Testis (tissue), 3 donors: ENCODE data around the gene KCNT2. TPM values are rescaled to one million over a fixed set of nuclear protein-coding genes. Genes with fewer than 3 reads are reported as not detected.

Experiments
- DNase-seq: peaks from one replicate; pipeline ENCODE4 v3.0.0-alpha.2; 2019
- H3K27ac ChIP-seq, 2 donors: fragments of 200-600 bp; sonication (generic); one replicate each; pipeline ENCODE4 v1.5.1; 2019
- H3K27me3 ChIP-seq: fragments of 200-600 bp; sonication (generic); one replicate; pipeline ENCODE4 v1.5.1; 2019
- H3K36me3 ChIP-seq: fragments of 200-600 bp; sonication (generic); one replicate; pipeline ENCODE4 v1.5.1; 2017; ENCODE audit warnings: low read depth; ENCODE audit errors: missing control alignments
- H3K4me1 ChIP-seq: fragments of 200-600 bp; sonication (generic); one replicate; pipeline ENCODE4 v1.5.1; 2019
- H3K4me3 ChIP-seq, 2 donors: fragments of 200-600 bp; sonication (generic); one replicate each; pipeline ENCODE4 v1.5.1; 2017 to 2019
- H3K9me3 ChIP-seq: fragments of 200-600 bp; sonication (generic); one replicate; pipeline ENCODE4 v1.5.1; 2017
- POLR2A ChIP-seq: fragments of 450-650 bp; IDR thresholded peaks from one replicate; pipeline ENCODE4 v1.6.1; 2017; ENCODE audit warnings: antibody characterized with exemption, mild to moderate bottlenecking, moderate library complexity
- WGBS, 2 donors: methylation state at CpG; one replicate each; pipeline ENCODE4 v1.1.5; 2018; 5-methylcytosine and 5-hydroxymethylcytosine counted together
- intact Hi-C: fragments of 100-400 bp; cut with DNase I; formaldehyde crosslinking; loops from one replicate; pipeline ENCODE4 v1.15.1; 2023; ENCODE audit warnings: low total_unique reads
- polyA plus RNA-seq: library from polyadenylated mRNA; stranded (reverse); fragments of 350-450 nt; fragmentation: Illumina TruSeq; extraction: RNeasy Lipid Tissue Mini Kit (QIAGEN cat#74804); gene quantifications from one replicate; pipeline ENCODE4 v1.2.3, GENCODE V29; 2014; ENCODE audit warnings: low read depth, low replicate concordance; ENCODE audit not compliant: insufficient read depth
- total RNA-seq, 2 donors: library from RNA; depleted of rRNA; stranded (reverse); fragments of >200 nt; gene quantifications; one replicate each; pipeline ENCODE4 v1.2.3, GENCODE V29; 2016
- TF ChIP-seq, protein P1 (sequence below), 3 experiments: fragments of 450-650 bp in 2 of 3; fragments of 200-600 bp in 1 of 3; sonication (generic) in 1 of 3; IDR thresholded peaks; one replicate each; pipeline ENCODE4 v1.5.1; 2016 to 2019; ENCODE audit warnings: antibody characterized with exemption in 3 of 3, mild to moderate bottlenecking in 2 of 3, moderate library complexity in 1 of 3

KCNT2 gene
- total and polyA plus RNA-seq, 3 donors from 2014 or later: 2.7 to 3.9 (median 3.2) TPM

DNA sequence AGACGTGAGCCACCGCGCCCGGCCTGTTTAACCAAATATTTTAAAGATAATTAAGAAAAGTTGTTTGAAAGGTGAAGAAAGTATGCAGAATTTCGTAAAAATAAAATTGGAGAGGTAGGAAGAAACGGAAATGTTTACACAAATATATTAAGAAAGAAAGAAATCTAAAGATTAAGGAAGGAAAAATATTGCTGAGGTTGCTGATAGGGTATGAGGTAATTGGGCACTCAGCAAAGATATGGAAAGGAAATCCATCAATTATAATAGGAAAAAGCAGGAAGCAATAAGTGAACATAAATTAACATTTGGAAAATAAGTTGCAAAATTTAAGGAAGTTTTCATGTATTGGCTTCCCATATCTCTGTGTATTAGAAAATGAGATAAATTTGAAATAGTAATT, 225.9 kb downstream of the KCNT2 start:
- WGBS, 2 donors: 62 to 78% methylated on average over 6 of the region's 6 CpGs
- no peaks in the 10 kb centered on the region for H3K4me1 ChIP-seq
- no peaks in the 10 kb centered on the region for H3K36me3 ChIP-seq
- no peak overlapping the region for H3K4me3 ChIP-seq
- H3K27ac ChIP-seq: no peak overlapping the region
- no peaks in the 10 kb centered on the region for H3K27me3 ChIP-seq
- TF ChIP-seq POLR2A: no peak
- TF ChIP-seq, protein P1, sequence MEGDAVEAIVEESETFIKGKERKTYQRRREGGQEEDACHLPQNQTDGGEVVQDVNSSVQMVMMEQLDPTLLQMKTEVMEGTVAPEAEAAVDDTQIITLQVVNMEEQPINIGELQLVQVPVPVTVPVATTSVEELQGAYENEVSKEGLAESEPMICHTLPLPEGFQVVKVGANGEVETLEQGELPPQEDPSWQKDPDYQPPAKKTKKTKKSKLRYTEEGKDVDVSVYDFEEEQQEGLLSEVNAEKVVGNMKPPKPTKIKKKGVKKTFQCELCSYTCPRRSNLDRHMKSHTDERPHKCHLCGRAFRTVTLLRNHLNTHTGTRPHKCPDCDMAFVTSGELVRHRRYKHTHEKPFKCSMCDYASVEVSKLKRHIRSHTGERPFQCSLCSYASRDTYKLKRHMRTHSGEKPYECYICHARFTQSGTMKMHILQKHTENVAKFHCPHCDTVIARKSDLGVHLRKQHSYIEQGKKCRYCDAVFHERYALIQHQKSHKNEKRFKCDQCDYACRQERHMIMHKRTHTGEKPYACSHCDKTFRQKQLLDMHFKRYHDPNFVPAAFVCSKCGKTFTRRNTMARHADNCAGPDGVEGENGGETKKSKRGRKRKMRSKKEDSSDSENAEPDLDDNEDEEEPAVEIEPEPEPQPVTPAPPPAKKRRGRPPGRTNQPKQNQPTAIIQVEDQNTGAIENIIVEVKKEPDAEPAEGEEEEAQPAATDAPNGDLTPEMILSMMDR (IDR thresholded peaks at IDR 0.05): no peak
- intact Hi-C loops: no loop called here
- no peak for DNase-seq
- H3K9me3 ChIP-seq: no peaks in the 10 kb centered on the region

DNA sequence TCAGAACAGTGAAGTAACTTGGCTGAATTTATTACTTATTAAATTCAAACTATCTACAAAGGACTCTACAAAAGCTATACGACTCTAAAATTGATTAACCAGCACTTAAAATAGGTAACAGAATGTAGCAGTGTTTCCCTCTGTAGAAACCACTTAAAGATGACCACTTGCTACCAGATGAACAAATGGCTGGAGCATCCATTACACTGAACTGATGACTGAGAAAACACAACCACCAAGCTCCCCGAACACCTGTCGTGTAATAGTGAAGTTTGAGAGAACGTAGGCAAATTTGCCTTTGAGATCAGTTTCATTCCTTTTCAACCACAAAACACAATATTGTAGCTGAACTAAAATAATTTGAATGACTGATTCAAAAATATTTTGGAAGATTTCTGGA, 226.7 kb downstream of the KCNT2 start:
- no peak for DNase-seq

DNA sequence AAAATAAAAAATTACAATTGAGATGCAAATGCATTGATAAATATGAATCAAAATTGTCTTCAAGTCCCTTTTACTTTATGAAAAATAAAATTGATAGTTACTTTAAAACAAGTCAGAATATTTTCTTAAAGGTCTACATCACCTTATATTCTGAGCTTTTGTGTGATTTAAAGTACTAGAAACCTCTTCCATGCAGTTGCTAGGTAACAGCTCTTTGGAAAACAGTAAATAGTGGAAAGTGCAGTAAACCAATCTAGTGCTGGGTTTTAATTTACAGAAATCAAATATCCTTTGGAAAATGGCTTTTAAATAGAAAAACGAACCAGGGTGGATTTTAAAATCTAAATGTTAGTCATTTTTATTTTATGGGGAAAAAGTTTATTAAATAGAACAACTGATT, 227.9 kb downstream of the KCNT2 start:
- H3K4me3 ChIP-seq: no peak overlapping the region
- WGBS, 2 donors: 53 to 58% methylated on average over 1 of the region's 1 CpG
- H3K4me1 ChIP-seq: no peaks in the 10 kb centered on the region
- no peak overlapping the region for H3K27ac ChIP-seq
- no peaks in the 10 kb centered on the region for H3K27me3 ChIP-seq
- H3K36me3 ChIP-seq: no peaks in the 10 kb centered on the region
- no peak for TF ChIP-seq POLR2A
- TF ChIP-seq, protein P1 (IDR thresholded peaks at IDR 0.05): no peak
- DNase-seq: no peak
- intact Hi-C loops: no loop called here
- no peaks in the 10 kb centered on the region for H3K9me3 ChIP-seq

More for the DNA sequence above, 226.7 kb downstream of the KCNT2 start:
- WGBS, 2 donors: 72 to 86% methylated on average over 4 of the region's 4 CpGs
- intact Hi-C loops: no loop called here
- H3K4me3 ChIP-seq: no peak overlapping the region
- TF ChIP-seq POLR2A: no peak
- TF ChIP-seq, protein P1 (IDR thresholded peaks at IDR 0.05): no peak
- no peak overlapping the region for H3K27ac ChIP-seq
- no peaks in the 10 kb centered on the region for H3K27me3 ChIP-seq
- H3K4me1 ChIP-seq: no peaks in the 10 kb centered on the region
- no peaks in the 10 kb centered on the region for H3K9me3 ChIP-seq
- no peaks in the 10 kb centered on the region for H3K36me3 ChIP-seq

DNA sequence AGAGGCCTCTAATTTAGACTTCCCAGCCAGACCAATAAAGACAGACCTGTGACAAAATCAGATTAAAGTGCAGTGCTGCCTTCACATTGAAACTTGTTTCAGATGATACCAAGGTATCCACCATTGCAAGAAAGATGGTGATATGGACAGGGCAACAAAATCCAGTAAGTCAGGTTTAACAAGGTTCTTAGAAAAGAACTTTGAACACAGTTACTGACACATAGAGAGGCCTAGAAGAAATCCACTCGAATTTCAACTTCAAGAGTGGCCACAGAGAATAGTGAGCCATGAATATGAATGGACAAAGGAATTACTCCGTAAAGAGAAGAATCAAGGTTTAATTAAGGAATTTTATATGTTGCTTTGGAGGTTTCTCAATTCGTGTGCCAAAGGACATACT, 230.4 kb downstream of the KCNT2 start:
- Histone ChIP-seq H3K27me3 (no peaks in the 10 kb centered on the region), H3K27ac (no peak overlapping the region), H3K9me3 (no peaks in the 10 kb centered on the region), H3K4me1 (no peaks in the 10 kb centered on the region), H3K4me3 (no peak overlapping the region), H3K36me3 (no peaks in the 10 kb centered on the region)
- WGBS, 2 donors: 89 to 91% methylated on average over 3 of the region's 3 CpGs
- no peak for DNase-seq
- TF ChIP-seq, protein P1 (IDR thresholded peaks at IDR 0.05): no peak
- TF ChIP-seq POLR2A: no peak
- intact Hi-C loops: no loop called here

DNA sequence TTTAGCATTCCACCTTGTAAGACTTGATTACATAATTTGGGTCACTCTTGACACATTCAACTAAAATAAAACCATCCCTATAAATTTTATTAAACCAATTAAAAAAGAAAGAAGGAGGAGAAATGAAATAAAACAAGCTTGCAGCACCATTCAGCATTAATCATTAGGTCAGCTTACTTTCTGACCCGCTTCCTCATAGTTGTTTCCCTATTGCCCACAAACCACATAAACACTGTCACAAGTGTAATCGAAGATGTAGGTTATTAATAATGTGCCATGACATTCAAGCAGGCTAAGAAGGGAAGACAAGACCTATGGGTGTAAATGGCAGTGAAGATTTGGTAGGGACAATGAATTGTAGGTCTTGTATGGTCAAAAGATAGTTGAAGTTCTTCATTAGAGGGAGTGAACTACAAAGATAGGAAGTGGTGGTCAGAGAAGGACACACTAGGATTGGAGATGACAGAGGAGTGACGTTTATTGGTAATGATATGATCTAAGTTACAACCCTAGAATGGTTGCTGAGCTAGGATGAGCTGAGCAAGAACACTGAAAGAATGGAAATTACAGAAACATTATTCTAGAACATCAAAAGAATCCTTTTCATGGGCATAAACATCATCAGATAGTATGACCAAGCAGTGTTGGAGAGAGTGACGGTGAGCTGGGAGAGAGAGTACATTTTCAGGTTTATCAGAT, 231.5 kb downstream of the KCNT2 start:
- WGBS, 2 donors: 83 to 89% methylated on average over 4 of the region's 4 CpGs
- Histone ChIP-seq H3K9me3 (no peaks in the 10 kb centered on the region), H3K4me3 (no peak overlapping the region), H3K36me3 (no peaks in the 10 kb centered on the region), H3K4me1 (no peaks in the 10 kb centered on the region), H3K27ac (no peak overlapping the region), H3K27me3 (no peaks in the 10 kb centered on the region)
- DNase-seq: no peak
- no peak for TF ChIP-seq POLR2A
- TF ChIP-seq, protein P1 (IDR thresholded peaks at IDR 0.05): no peak
- intact Hi-C loops: no loop called here
